Activated CD4-positive, alpha-beta memory T cell treated with anti-CD3 and anti-CD28 coated beads for 36 hours (primary cell): ENCODE data around the gene PC. TPM values are rescaled to one million over a fixed set of nuclear protein-coding genes. Genes with fewer than 3 reads are reported as not detected.

Source experiments
- CTCF ChIA-PET: fragments of 350-600 bp; sonication (Branson Sonifier 250); formaldehyde crosslinking; loops from one replicate; lab custom pipeline; 2021; ENCODE audit warnings: antibody characterized with exemption, inconsistent platforms; lab: Charles Lee
- POLR2A ChIA-PET: fragments of 350-600 bp; sonication (Branson Sonifier 250); formaldehyde crosslinking; loops from one replicate; lab custom pipeline; 2021; ENCODE audit warnings: antibody characterized with exemption; lab: Charles Lee
- DNase-seq: peaks from one replicate; pipeline ENCODE4 v3.0.0-alpha.2; 2020
- H3K27ac Mint-ChIP-seq: one replicate; pipeline ENCODE4 v1.8.0; 2021; ENCODE audit warnings: mixed read lengths
- H3K27me3 Mint-ChIP-seq: one replicate; pipeline ENCODE4 v1.8.0; 2021; ENCODE audit warnings: mixed read lengths
- H3K36me3 Mint-ChIP-seq: one replicate; pipeline ENCODE4 v1.8.0; 2021; ENCODE audit warnings: mixed read lengths
- H3K4me1 Mint-ChIP-seq: one replicate; pipeline ENCODE4 v1.8.0; 2021; ENCODE audit warnings: low read depth, mixed read lengths
- H3K4me3 Mint-ChIP-seq: one replicate; pipeline ENCODE4 v1.8.0; 2021; ENCODE audit warnings: mild to moderate bottlenecking, mixed read lengths
- H3K9me3 Mint-ChIP-seq: one replicate; pipeline ENCODE4 v1.8.0; 2021; ENCODE audit warnings: mixed read lengths
- intact Hi-C: fragments of 100-400 bp; cut with micrococcal nuclease; formaldehyde crosslinking; loops from one replicate; pipeline ENCODE4 v1.15.1; 2023
- total RNA-seq, 2 experiments: library from RNA; stranded (reverse); gene quantifications; one replicate each; pipeline ENCODE4 v1.2.3, GENCODE V29; 2021

The PC gene
- total RNA-seq, 2 experiments from 2014 or later = 13.1 to 15.3 TPM

- ChIA-PET POLR2A (no interaction called here), CTCF (interaction anchor here (0.7 kb wide), 1 partner anchor 573 kb away, joined by 3 read pairs; no protein-coding TSS in a partner anchor)
- Mint-ChIP-seq H3K27me3 (no peaks in the 10 kb centered on the region), H3K4me1 (no peaks in the 10 kb centered on the region), H3K4me3 (no peak overlapping the region), H3K9me3 (no peaks in the 10 kb centered on the region), H3K36me3 (no peaks in the 10 kb centered on the region), H3K27ac (no peak overlapping the region)
- intact Hi-C loops = no loop called here
- DNase-seq = no peak
Observed at GRCh38 chr11:66937193-66937733, 20.9 kb downstream of the PC start.

DNA sequence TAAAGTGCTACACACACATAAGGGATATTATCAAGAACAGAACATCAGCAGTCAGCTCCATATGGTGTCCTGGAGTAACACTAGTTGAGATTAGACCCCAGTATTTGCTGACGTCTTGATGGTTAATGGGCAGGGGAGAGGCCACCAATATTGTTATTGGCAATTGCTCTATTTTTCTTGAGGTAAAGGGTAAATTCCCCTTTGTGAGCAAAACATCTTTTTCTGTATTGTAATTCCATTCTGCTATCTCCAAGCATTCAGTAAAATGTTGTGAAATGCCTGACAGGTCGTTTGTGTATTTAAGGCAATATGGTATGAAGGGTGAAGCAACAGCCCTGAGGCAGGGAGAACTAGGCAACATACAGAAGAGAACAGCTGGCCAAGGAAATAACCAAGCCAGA lies 21.9 kb downstream of the PC start:
- Mint-ChIP-seq H3K4me1 (no peaks in the 10 kb centered on the region), H3K27me3 (no peaks in the 10 kb centered on the region), H3K4me3 (no peak overlapping the region), H3K27ac (no peak overlapping the region), H3K9me3 (no peaks in the 10 kb centered on the region), H3K36me3 (no peaks in the 10 kb centered on the region)
- ChIA-PET POLR2A (no interaction called here), CTCF (no interaction called here)
- intact Hi-C loops = no loop called here
- no peak for DNase-seq

DNA sequence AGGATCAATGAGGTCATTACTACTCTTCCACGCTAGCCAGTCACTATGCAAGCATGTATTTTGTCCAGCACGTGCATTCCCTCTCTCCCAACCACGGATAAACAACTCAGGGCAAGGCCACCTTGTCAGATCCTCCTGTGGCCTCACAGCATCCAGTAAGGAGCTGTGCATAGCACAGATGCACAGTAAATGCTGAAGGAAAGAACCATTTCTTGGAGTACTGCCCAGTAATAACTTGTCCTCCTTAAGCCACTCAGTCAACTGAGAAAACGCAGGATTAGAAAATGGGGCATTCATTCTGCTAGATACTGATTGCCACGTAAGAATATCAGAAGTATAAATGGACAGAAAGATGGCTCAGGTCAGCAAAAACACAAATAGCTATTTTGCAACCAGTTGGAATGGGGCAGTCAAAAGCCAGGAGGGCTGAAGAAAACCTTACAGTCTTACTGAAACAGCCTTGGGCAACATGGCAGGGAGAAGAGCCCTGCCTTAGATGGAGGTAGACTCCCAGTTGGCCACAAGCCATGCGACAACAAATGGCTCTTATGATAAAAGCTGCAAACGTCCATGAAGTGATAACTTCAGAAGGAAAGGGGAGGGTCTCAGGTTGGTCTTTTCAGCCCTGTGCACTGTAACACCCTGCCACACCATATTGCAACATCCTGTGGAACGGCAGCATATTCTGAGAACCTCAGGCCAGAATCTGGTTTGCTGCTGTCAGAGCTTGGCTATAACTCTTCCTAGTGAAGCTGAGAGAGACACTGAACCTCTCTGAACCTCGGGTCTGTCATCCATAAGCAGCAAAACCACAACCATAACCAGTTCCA lies 23.0 kb downstream of the PC start:
- Mint-ChIP-seq H3K27ac (no peak overlapping the region), H3K36me3 (no peaks in the 10 kb centered on the region), H3K4me3 (no peak overlapping the region), H3K9me3 (no peaks in the 10 kb centered on the region), H3K4me1 (no peaks in the 10 kb centered on the region), H3K27me3 (no peaks in the 10 kb centered on the region)
- ChIA-PET POLR2A (no interaction called here), CTCF (no interaction called here)
- intact Hi-C loops = no loop called here
- no peak for DNase-seq

- ChIA-PET CTCF (no interaction called here), POLR2A (no interaction called here)
- DNase-seq = no peak
- H3K9me3 Mint-ChIP-seq = no peaks in the 10 kb centered on the region
- intact Hi-C loops = no loop called here
- H3K4me1 Mint-ChIP-seq = no peaks in the 10 kb centered on the region
- no peaks in the 10 kb centered on the region for H3K36me3 Mint-ChIP-seq
- no peak overlapping the region for H3K27ac Mint-ChIP-seq
- no peak overlapping the region for H3K4me3 Mint-ChIP-seq
- no peaks in the 10 kb centered on the region for H3K27me3 Mint-ChIP-seq
Observed at GRCh38 chr11:66933531-66933930, 24.7 kb downstream of the PC start.

DNA sequence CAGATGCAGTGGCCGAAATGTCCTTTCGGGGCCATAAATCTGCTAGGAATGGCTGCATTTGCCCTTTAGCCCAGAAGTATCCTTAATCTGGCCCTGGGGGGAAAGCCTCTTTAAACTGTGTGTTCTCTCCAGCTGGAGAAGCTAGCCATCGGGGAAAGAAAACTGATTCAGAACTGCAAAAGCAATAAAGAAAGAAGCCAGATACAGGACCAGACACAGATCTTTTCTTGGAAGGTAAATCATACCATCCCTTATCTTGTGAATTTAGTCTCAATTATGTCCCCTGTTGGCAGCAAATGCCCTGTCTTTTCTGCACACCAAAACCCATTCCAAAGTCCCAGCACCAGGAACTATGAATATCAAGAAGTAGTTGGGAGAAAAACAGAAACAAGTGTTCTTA lies 25.6 kb downstream of the PC start:
- CTCF ChIA-PET = no interaction called here
- intact Hi-C loops = no loop called here
- POLR2A ChIA-PET = no interaction called here

GRCh38 chr11:66929753-66930152 lies 28.4 kb downstream of the PC start:
- ChIA-PET POLR2A (no interaction called here), CTCF (interaction anchor here (0.7 kb wide), 1 partner anchor 95 kb away, joined by 3 read pairs; no protein-coding TSS in a partner anchor)
- Mint-ChIP-seq H3K4me3 (no peak overlapping the region), H3K36me3 (no peaks in the 10 kb centered on the region), H3K27me3 (no peaks in the 10 kb centered on the region), H3K9me3 (no peaks in the 10 kb centered on the region), H3K27ac (no peak overlapping the region), H3K4me1 (no peaks in the 10 kb centered on the region)
- no peak for DNase-seq
- intact Hi-C loops = no loop called here

More for the DNA sequence above, 25.6 kb downstream of the PC start:
- H3K27me3 Mint-ChIP-seq = no peaks in the 10 kb centered on the region
- no peak overlapping the region for H3K27ac Mint-ChIP-seq
- H3K9me3 Mint-ChIP-seq = no peaks in the 10 kb centered on the region
- no peaks in the 10 kb centered on the region for H3K4me1 Mint-ChIP-seq
- H3K36me3 Mint-ChIP-seq = no peaks in the 10 kb centered on the region
- no peak for DNase-seq
- no peak overlapping the region for H3K4me3 Mint-ChIP-seq

DNA sequence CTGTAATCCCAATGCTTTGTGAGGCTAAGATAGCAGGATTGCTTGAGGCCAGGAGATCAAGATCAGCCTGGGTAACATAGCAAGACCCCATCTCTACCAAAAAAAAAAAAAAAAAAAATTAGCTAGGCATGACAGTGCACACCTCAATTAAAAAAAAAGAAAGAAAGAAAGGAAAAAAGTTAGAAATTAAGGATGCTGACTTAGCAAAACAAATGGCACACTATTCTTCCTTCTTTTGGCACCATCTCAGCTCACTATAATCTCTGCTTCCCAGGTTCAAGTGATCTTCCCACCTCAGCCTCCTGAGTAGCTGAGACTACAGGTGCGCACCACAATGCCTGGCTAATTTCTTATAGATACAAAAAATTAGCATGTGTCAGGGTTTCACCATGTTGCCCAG lies 33.9 kb downstream of the PC start:
- H3K9me3 Mint-ChIP-seq = no peaks in the 10 kb centered on the region
- no peaks in the 10 kb centered on the region for H3K36me3 Mint-ChIP-seq
- H3K4me1 Mint-ChIP-seq = no peaks in the 10 kb centered on the region
- H3K27me3 Mint-ChIP-seq = no peaks in the 10 kb centered on the region
- POLR2A ChIA-PET = no interaction called here
- intact Hi-C loops = no loop called here
- no peak overlapping the region for H3K27ac Mint-ChIP-seq
- CTCF ChIA-PET = interaction anchor here (0.6 kb wide), 1 partner anchor 147 kb away, joined by 3 read pairs; no protein-coding TSS in a partner anchor
- no peak overlapping the region for H3K4me3 Mint-ChIP-seq
- no peak for DNase-seq

GRCh38 chr11:66922551-66922950 lies 35.6 kb downstream of the PC start:
- Mint-ChIP-seq H3K27me3 (no peaks in the 10 kb centered on the region), H3K36me3 (no peaks in the 10 kb centered on the region), H3K4me1 (no peaks in the 10 kb centered on the region), H3K9me3 (no peaks in the 10 kb centered on the region), H3K27ac (no peak overlapping the region), H3K4me3 (no peak overlapping the region)
- CTCF ChIA-PET = interaction anchor here (1.0 kb wide), 1 partner anchor 39 kb away, joined by 3 read pairs; no protein-coding TSS in a partner anchor
- POLR2A ChIA-PET = interaction anchor here (1.1 kb wide), 1 partner anchor 14 kb away, joined by 4 read pairs; no protein-coding TSS in a partner anchor
- intact Hi-C loops = no loop called here
- no peak for DNase-seq

GRCh38 chr11:66920978-66921784 lies 37.0 kb downstream of the PC start:
- Mint-ChIP-seq H3K27ac (no peak overlapping the region), H3K4me1 (no peaks in the 10 kb centered on the region), H3K36me3 (no peaks in the 10 kb centered on the region), H3K9me3 (no peaks in the 10 kb centered on the region), H3K4me3 (no peak overlapping the region), H3K27me3 (no peaks in the 10 kb centered on the region)
- DNase-seq = no peak
- ChIA-PET POLR2A (interaction anchor here (0.5 to 1.1 kb wide), 2 partner anchors 12 to 97 kb away, joined by 4 read pairs; no protein-coding TSS in a partner anchor), CTCF (no interaction called here)
- intact Hi-C loops = no loop called here

GRCh38 chr11:66919923-66920322 lies 38.3 kb downstream of the PC start:
- Mint-ChIP-seq H3K27me3 (no peaks in the 10 kb centered on the region), H3K9me3 (no peaks in the 10 kb centered on the region)

GRCh38 chr11:66918741-66919140 lies 39.4 kb downstream of the PC start:
- no peaks in the 10 kb centered on the region for H3K36me3 Mint-ChIP-seq
- no peak overlapping the region for H3K27ac Mint-ChIP-seq
- no peaks in the 10 kb centered on the region for H3K9me3 Mint-ChIP-seq
- intact Hi-C loops = no loop called here
- H3K4me3 Mint-ChIP-seq = no peak overlapping the region
- CTCF ChIA-PET = no interaction called here
- H3K27me3 Mint-ChIP-seq = no peaks in the 10 kb centered on the region
- POLR2A ChIA-PET = no interaction called here
- H3K4me1 Mint-ChIP-seq = no peaks in the 10 kb centered on the region
- DNase-seq = no peak

More at GRCh38 chr11:66919923-66920322, 38.3 kb downstream of the PC start:
- H3K4me3 Mint-ChIP-seq = no peak overlapping the region
- ChIA-PET CTCF (no interaction called here), POLR2A (no interaction called here)
- no peak overlapping the region for H3K27ac Mint-ChIP-seq
- no peaks in the 10 kb centered on the region for H3K36me3 Mint-ChIP-seq
- intact Hi-C loops = no loop called here
- no peaks in the 10 kb centered on the region for H3K4me1 Mint-ChIP-seq
- no peak for DNase-seq

GRCh38 chr11:66915866-66916265 lies 42.3 kb downstream of the PC start:
- Mint-ChIP-seq H3K4me1 (no peaks in the 10 kb centered on the region), H3K9me3 (no peaks in the 10 kb centered on the region), H3K36me3 (no peaks in the 10 kb centered on the region), H3K4me3 (no peak overlapping the region), H3K27me3 (no peaks in the 10 kb centered on the region), H3K27ac (no peak overlapping the region)
- CTCF ChIA-PET = no interaction called here
- DNase-seq = no peak
- POLR2A ChIA-PET = no interaction called here
- intact Hi-C loops = no loop called here
